ENCODE measurements around the gene SERTAD2.

DNA sequence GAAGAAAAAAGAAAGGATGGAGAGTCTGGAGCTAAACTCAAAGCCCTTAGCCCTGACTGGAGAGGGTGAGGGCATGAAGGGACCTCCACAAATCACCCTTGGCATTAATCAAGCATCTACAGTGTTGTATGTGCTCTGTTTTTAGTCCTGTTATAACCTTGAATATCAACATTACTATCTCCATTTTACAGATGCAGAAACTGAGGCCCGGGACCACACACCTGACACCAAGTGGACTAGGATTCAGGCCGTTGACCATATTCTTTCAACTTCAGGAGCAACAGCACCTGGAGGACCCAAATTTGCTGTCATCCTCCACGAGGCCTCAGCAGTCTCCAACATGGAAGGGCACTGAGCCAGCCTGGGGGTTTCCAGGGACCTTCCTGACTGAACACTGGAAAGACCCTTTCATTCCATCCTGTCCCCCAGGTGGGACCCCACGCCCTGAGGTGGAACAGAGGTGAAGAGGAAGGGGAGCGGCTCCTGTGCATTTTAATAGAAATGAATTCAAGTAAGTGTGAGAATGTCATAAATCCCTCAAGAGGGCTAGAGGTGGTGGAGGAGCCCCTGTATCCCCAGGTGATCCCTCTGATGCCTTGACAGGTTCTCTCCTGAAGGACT lies 41.0 kb downstream of the SERTAD2 start:
- TF ChIP-seq, protein P1, sequence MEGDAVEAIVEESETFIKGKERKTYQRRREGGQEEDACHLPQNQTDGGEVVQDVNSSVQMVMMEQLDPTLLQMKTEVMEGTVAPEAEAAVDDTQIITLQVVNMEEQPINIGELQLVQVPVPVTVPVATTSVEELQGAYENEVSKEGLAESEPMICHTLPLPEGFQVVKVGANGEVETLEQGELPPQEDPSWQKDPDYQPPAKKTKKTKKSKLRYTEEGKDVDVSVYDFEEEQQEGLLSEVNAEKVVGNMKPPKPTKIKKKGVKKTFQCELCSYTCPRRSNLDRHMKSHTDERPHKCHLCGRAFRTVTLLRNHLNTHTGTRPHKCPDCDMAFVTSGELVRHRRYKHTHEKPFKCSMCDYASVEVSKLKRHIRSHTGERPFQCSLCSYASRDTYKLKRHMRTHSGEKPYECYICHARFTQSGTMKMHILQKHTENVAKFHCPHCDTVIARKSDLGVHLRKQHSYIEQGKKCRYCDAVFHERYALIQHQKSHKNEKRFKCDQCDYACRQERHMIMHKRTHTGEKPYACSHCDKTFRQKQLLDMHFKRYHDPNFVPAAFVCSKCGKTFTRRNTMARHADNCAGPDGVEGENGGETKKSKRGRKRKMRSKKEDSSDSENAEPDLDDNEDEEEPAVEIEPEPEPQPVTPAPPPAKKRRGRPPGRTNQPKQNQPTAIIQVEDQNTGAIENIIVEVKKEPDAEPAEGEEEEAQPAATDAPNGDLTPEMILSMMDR (IDR thresholded peaks at IDR 0.05; ENCODE audit: low read depth, low read length) = no peak
- TF ChIP-seq POLR2A (IDR thresholded peaks at IDR 0.05; ENCODE audit: extremely low read depth, insufficient read length) (no peak), MYC (IDR thresholded peaks at IDR 0.05; ENCODE audit: low read depth, low read length) (no peak)
- TF ChIP-seq, protein P2, sequence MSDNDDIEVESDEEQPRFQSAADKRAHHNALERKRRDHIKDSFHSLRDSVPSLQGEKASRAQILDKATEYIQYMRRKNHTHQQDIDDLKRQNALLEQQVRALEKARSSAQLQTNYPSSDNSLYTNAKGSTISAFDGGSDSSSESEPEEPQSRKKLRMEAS (IDR thresholded peaks at IDR 0.05; ENCODE audit: low read depth, low read length) = no peak
